Astrocyte of the spinal cord (primary cell): ENCODE measurements around the gene LPCAT2.

Source experiments
- DNase-seq: peaks from one replicate; pipeline ENCODE4 v3.0.0; 2011; ENCODE audit warnings: low read depth, low spot score
- H3K4me3 ChIP-seq: 2 replicates; pipeline ENCODE4 v1.5.1; 2011; ENCODE audit warnings: low read depth, mild to moderate bottlenecking, low read length, moderate library complexity
- CTCF ChIP-seq: IDR thresholded peaks from 2 replicates; pipeline ENCODE4 v1.5.1; 2012; ENCODE audit warnings: low read depth, mild to moderate bottlenecking, low read length, inconsistent platforms
- in situ Hi-C: cut with HindIII; loops from 2 replicates; pipeline ENCODE4 v1.10.0; 2017; ENCODE audit warnings: low sequenced_read_pairs

Gene LPCAT2

DNA sequence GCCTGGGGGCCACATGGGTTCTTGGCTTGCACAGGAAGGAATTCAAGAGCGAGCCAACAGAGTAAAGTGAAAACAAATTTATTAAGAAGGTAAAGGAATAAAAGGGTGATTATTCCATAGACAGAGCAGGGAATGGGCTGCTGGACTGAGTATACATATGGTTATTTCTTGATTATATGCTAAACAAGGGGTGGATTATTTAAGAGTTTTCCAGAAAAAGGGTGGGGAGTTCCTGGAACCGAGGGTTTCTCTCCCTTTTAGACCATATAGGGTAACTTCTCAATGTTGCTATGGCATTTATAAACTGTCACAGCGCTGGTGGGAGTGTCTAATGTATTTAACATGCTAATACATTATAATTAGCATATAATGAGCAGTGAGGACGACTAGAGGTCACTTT lies 27.8 kb upstream of the LPCAT2 start:
- no peak for TF ChIP-seq CTCF
- DNase-seq = no peak
- in situ Hi-C loops = no loop called here
- peak overlapping the region; percentile 86 for H3K4me3 ChIP-seq

DNA sequence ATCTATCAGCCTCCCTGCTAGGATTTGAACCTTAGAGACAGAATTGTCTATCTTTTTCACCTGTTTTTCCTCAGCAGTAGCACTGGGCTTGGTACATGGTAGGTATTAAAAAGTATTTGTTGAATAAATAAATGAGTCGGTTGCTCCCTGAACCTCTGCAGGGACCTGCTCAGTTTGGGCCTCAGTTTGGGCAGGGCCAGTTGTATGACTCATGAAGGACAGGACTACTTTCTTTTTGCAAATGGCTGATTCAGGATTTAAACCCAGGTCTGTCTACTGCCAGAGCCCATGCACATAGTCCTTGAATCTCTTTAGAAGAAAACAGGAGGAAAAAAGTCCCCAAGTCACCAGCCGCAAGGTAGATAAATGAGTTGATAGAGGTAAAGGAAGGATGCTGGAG lies 26.8 kb upstream of the LPCAT2 start:
- in situ Hi-C loops = no loop called here
- TF ChIP-seq CTCF = no peak
- H3K4me3 ChIP-seq = no peak overlapping the region
- DNase-seq = peak; percentile 38

GRCh38 chr16:55487048-55487803 lies 21.6 kb upstream of the LPCAT2 start:
- no peak overlapping the region for H3K4me3 ChIP-seq
- in situ Hi-C loops = no loop called here
- peak; percentile 75 for DNase-seq

DNA sequence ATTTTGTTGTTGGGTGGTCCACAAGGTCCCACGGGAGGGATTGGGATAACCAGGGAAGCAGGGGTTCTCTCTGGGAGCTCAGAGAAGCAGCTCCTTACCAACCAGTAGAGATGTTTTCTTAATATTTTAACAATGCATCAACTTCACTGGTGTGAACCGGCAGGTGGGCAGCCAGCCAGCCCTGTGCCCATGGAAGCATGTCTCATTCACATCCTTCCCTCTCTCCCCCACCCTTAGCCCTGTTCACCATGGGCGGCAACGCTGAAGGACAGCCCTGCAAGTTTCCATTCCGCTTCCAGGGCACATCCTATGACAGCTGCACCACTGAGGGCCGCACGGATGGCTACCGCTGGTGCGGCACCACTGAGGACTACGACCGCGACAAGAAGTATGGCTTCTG lies 20.6 kb upstream of the LPCAT2 start:
- in situ Hi-C loops = no loop called here
- TF ChIP-seq CTCF = no peak

More at GRCh38 chr16:55487048-55487803, 21.6 kb upstream of the LPCAT2 start:
- TF ChIP-seq CTCF = no peak

GRCh38 chr16:55489119-55489955 lies 19.5 kb upstream of the LPCAT2 start:
- in situ Hi-C loops = no loop called here
- DNase-seq = no peak
- no peak for TF ChIP-seq CTCF
- no peak overlapping the region for H3K4me3 ChIP-seq

More for the DNA sequence above, 20.6 kb upstream of the LPCAT2 start:
- DNase-seq = no peak
- H3K4me3 ChIP-seq = no peak overlapping the region

DNA sequence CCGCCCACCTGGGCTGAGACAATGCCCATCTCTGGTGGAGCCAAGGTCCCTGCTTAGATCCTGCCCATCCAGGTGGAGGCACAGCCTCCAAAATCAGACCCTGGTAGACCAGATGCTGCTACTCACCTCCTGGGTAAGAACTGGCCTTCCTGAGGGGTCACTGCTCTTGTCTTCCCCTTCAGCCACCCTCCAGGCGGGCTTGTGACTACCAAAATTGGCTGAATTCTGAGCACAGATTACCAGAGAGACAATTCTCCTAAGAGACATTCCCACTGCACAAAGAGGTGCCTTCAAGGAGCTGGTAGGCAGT lies 19.0 kb upstream of the LPCAT2 start:
- no peak for TF ChIP-seq CTCF
- in situ Hi-C loops = no loop called here
- H3K4me3 ChIP-seq = no peak overlapping the region
- no peak for DNase-seq
